Astrocyte (in vitro differentiated cells and primary cell): ENCODE measurements around the gene BICD1. TPM values are rescaled to one million over a fixed set of nuclear protein-coding genes. Genes with fewer than 3 reads are reported as not detected.

ENCODE experiments used
- DNase-seq: peaks from one replicate; pipeline ENCODE4 v3.0.0-alpha.2; 2010; ENCODE audit warnings: low read depth
- FAIRE-seq: peaks from 2 replicates; lab custom pipeline; 2011; peaks lifted over from hg19 to GRCh38; lab: Jason Lieb, UNC
- H2AFZ ChIP-seq: 2 replicates; pipeline ENCODE4 v1.6.0; 2012; ENCODE audit warnings: low read depth, low read length, inconsistent platforms
- H3K27ac ChIP-seq: 2 replicates; pipeline ENCODE4 v1.5.1; 2011; ENCODE audit warnings: low read depth, low read length, inconsistent platforms
- H3K27me3 ChIP-seq: 2 replicates; pipeline ENCODE4 v1.6.0; 2011; ENCODE audit warnings: low read length, inconsistent platforms; ENCODE audit not compliant: insufficient read depth
- H3K36me3 ChIP-seq: 2 replicates; pipeline ENCODE4 v1.5.1; 2011; ENCODE audit warnings: low read length, inconsistent platforms; ENCODE audit not compliant: insufficient read depth
- H3K4me1 ChIP-seq: 2 replicates; pipeline ENCODE4 v1.5.1; 2011; ENCODE audit warnings: low read length, inconsistent platforms; ENCODE audit not compliant: insufficient read depth
- H3K4me2 ChIP-seq: 2 replicates; pipeline ENCODE4 v1.6.0; 2012; ENCODE audit warnings: low read length, inconsistent platforms
- H3K4me3 ChIP-seq: 2 replicates; pipeline ENCODE4 v1.5.1; 2011; ENCODE audit warnings: low read depth, mild to moderate bottlenecking, low read length, inconsistent platforms; ENCODE audit not compliant: insufficient read depth
- H3K79me2 ChIP-seq: 2 replicates; pipeline ENCODE4 v1.6.0; 2012; ENCODE audit warnings: mild to moderate bottlenecking, low read length, inconsistent platforms; ENCODE audit not compliant: insufficient read depth
- H3K9ac ChIP-seq: 2 replicates; pipeline ENCODE4 v1.6.0; 2012; ENCODE audit warnings: mild to moderate bottlenecking, low read length, inconsistent platforms
- H3K9me3 ChIP-seq: 2 replicates; pipeline ENCODE4 v1.5.1; 2012; ENCODE audit warnings: low read depth, mild to moderate bottlenecking, low read length, inconsistent platforms; ENCODE audit not compliant: insufficient read depth
- H4K20me1 ChIP-seq: 2 replicates; pipeline ENCODE4 v1.6.0; 2012; ENCODE audit warnings: low read length, inconsistent platforms; ENCODE audit not compliant: insufficient read depth
- H3K27ac Mint-ChIP-seq: one replicate; pipeline ENCODE4 v1.8.0; 2021; ENCODE audit warnings: mild to moderate bottlenecking, mixed read lengths; ENCODE audit not compliant: unreplicated experiment
- H3K27me3 Mint-ChIP-seq: one replicate; pipeline ENCODE4 v1.8.0; 2021; ENCODE audit warnings: low read depth, mixed read lengths; ENCODE audit not compliant: unreplicated experiment
- H3K36me3 Mint-ChIP-seq: one replicate; pipeline ENCODE4 v1.8.0; 2021; ENCODE audit warnings: low read depth, mixed read lengths; ENCODE audit not compliant: unreplicated experiment
- H3K4me1 Mint-ChIP-seq: one replicate; pipeline ENCODE4 v1.8.0; 2021; ENCODE audit warnings: low read depth, mixed read lengths; ENCODE audit not compliant: unreplicated experiment
- H3K4me3 Mint-ChIP-seq: one replicate; pipeline ENCODE4 v1.8.0; 2021; ENCODE audit warnings: mild to moderate bottlenecking, moderate library complexity, mixed read lengths; ENCODE audit not compliant: unreplicated experiment
- H3K9me3 Mint-ChIP-seq: one replicate; pipeline ENCODE4 v1.8.0; 2021; ENCODE audit warnings: mild to moderate bottlenecking, mixed read lengths; ENCODE audit not compliant: unreplicated experiment
- EZH2 ChIP-seq: IDR thresholded peaks from 2 replicates; pipeline ENCODE4 v1.6.1; 2012; ENCODE audit warnings: mild to moderate bottlenecking, low read length, inconsistent platforms; ENCODE audit not compliant: insufficient read depth
- total RNA-seq: library from RNA; stranded (reverse); gene quantifications from 2 replicates; pipeline ENCODE4 v1.2.1, GENCODE V29; 2021
- TF ChIP-seq, protein P1 (sequence below): IDR thresholded peaks from 2 replicates; pipeline ENCODE4 v1.5.1; 2011; ENCODE audit warnings: low read depth, mild to moderate bottlenecking, inconsistent platforms, low read length, moderate library complexity; ENCODE audit not compliant: insufficient read depth

The BICD1 gene
- total RNA-seq, 1 donor from 2014 or later: 28.7 TPM

DNA sequence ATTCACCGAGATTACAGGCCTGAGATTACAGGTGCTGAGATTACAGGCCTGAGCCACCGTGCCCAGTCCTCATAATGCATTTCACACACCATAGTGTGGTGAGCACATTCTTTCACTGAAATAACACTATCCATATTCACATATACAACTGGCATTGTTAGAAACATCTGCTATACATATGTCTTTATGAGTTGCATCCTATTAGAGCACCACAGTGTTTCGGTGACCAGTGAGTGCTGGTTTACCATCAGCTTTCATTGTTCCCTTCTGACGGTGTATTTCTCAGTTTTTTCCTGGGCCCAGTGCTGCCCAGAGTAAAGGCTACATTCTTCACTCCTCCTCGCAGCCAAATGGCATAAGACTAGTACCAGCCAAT lies 196.5 kb downstream of the BICD1 start:
- Histone ChIP-seq H3K4me2 (no peak overlapping the region), H3K27ac (no peak overlapping the region), H3K79me2 (peaks cover 23% of the 10 kb centered on the region), H3K36me3 (peaks cover 12% of the 10 kb centered on the region), H4K20me1 (peaks cover 27% of the 10 kb centered on the region), H3K9me3 (no peaks in the 10 kb centered on the region), H2AFZ (no peak overlapping the region), H3K4me1 (no peaks in the 10 kb centered on the region), H3K27me3 (no peaks in the 10 kb centered on the region), H3K4me3 (no peak overlapping the region), H3K9ac (no peak overlapping the region)
- H3K9me3 Mint-ChIP-seq: no peaks in the 10 kb centered on the region
- TF ChIP-seq EZH2: no peak
- TF ChIP-seq, protein P1, sequence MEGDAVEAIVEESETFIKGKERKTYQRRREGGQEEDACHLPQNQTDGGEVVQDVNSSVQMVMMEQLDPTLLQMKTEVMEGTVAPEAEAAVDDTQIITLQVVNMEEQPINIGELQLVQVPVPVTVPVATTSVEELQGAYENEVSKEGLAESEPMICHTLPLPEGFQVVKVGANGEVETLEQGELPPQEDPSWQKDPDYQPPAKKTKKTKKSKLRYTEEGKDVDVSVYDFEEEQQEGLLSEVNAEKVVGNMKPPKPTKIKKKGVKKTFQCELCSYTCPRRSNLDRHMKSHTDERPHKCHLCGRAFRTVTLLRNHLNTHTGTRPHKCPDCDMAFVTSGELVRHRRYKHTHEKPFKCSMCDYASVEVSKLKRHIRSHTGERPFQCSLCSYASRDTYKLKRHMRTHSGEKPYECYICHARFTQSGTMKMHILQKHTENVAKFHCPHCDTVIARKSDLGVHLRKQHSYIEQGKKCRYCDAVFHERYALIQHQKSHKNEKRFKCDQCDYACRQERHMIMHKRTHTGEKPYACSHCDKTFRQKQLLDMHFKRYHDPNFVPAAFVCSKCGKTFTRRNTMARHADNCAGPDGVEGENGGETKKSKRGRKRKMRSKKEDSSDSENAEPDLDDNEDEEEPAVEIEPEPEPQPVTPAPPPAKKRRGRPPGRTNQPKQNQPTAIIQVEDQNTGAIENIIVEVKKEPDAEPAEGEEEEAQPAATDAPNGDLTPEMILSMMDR: no peak
- H3K4me3 Mint-ChIP-seq: no peak overlapping the region
- DNase-seq (no peak), FAIRE-seq (no peak)
- H3K27ac Mint-ChIP-seq: no peak overlapping the region
- peaks cover 3% of the 10 kb centered on the region for H3K36me3 Mint-ChIP-seq
- peaks cover 1% of the 10 kb centered on the region for H3K4me1 Mint-ChIP-seq
- no peaks in the 10 kb centered on the region for H3K27me3 Mint-ChIP-seq

DNA sequence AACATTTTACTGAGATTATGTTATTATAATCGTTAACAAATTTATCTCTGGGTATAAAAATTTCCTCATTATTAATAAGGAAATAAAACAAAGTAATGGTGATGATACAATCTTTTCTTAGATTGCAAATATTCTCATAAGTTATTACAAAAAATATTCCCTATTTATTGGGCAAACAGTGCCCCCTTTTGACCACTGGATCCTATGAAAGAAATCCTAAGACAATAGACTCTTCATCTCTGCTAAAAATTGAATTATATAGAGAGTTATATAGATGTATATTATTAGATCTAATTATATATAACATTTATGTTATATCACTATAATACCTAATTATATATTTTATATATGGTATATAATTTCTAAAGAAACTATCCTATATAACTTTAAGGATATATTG lies 198.5 kb downstream of the BICD1 start:
- Histone ChIP-seq H2AFZ (no peak overlapping the region), H3K4me1 (no peaks in the 10 kb centered on the region), H3K36me3 (peaks cover 14% of the 10 kb centered on the region), H3K4me3 (no peak overlapping the region), H3K79me2 (peaks cover 19% of the 10 kb centered on the region), H3K4me2 (no peak overlapping the region), H3K9me3 (no peaks in the 10 kb centered on the region), H4K20me1 (peaks cover 26% of the 10 kb centered on the region), H3K27ac (no peak overlapping the region), H3K27me3 (no peaks in the 10 kb centered on the region), H3K9ac (no peak overlapping the region)
- no peak overlapping the region for H3K27ac Mint-ChIP-seq
- no peak overlapping the region for H3K4me3 Mint-ChIP-seq
- FAIRE-seq: no peak
- TF ChIP-seq, protein P1: peak; percentile 19
- TF ChIP-seq EZH2: no peak
- no peaks in the 10 kb centered on the region for H3K9me3 Mint-ChIP-seq
- no peak for DNase-seq
- peaks cover 3% of the 10 kb centered on the region for H3K36me3 Mint-ChIP-seq
- H3K27me3 Mint-ChIP-seq: no peaks in the 10 kb centered on the region
- H3K4me1 Mint-ChIP-seq: peaks cover 1% of the 10 kb centered on the region

DNA sequence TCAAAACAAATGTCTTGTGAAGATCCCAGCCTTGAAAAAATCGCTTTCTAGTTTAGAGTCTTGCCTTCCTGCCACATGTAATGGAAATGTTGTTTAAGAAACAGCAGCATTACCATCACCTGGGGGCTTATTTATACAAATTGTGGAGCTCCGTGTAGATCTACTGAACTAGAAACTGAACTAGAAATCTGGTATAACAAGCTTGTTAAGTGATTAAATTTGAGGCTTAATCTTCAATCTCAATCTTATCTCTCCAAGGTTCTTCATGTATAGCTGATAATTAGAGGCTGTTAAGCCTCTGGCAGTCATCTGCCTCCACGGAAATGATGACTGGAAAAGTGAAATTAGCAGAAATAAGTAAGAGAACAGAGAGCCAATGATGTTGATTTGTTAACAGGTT lies 200.7 kb downstream of the BICD1 start:
- Mint-ChIP-seq H3K27ac (no peak overlapping the region), H3K4me1 (peaks cover 1% of the 10 kb centered on the region), H3K9me3 (no peaks in the 10 kb centered on the region), H3K36me3 (peaks cover under 1% of the 10 kb centered on the region), H3K4me3 (no peak overlapping the region), H3K27me3 (no peaks in the 10 kb centered on the region)
- H3K9me3 ChIP-seq: no peaks in the 10 kb centered on the region
- H3K4me1 ChIP-seq: no peaks in the 10 kb centered on the region
- H3K4me2 ChIP-seq: no peak overlapping the region
- FAIRE-seq (no peak), DNase-seq (no peak)
- H3K79me2 ChIP-seq: peaks cover 14% of the 10 kb centered on the region
- H3K4me3 ChIP-seq: no peak overlapping the region
- H3K27me3 ChIP-seq: no peaks in the 10 kb centered on the region
- TF ChIP-seq, protein P1: no peak
- no peak for TF ChIP-seq EZH2
- no peak overlapping the region for H3K9ac ChIP-seq
- H3K27ac ChIP-seq: no peak overlapping the region
- H4K20me1 ChIP-seq: peaks cover 18% of the 10 kb centered on the region
- no peak overlapping the region for H2AFZ ChIP-seq
- H3K36me3 ChIP-seq: peaks cover 14% of the 10 kb centered on the region
